ENCODE measurements around the gene TNRC6B. TPM values are rescaled to one million over a fixed set of nuclear protein-coding genes. Genes with fewer than 3 reads are reported as not detected.

The TNRC6B gene
- total RNA-seq, 6 experiments from 2014 or later, result 13.0 to 27.1 (median 22.7) TPM

- H3K36me3 ChIP-seq, result peaks cover 0 to 15% (median 0%) of the 10 kb centered on the region in 4 donors
- no peaks in the 10 kb centered on the region for H3K9me3 ChIP-seq
- no peaks in the 10 kb centered on the region for H3K27me3 ChIP-seq
- H3K4me1 ChIP-seq, result no peaks in the 10 kb centered on the region
- no peak overlapping the region for H3K4me3 ChIP-seq
- ATAC-seq (no peak), DNase-seq (no peak)
- H3K27ac ChIP-seq, result no peak overlapping the region
- TF ChIP-seq CTCF (IDR thresholded peaks at IDR 0.05) (no peak), POLR2A (IDR thresholded peaks at IDR 0.05) (no peak)
- WGBS (ENCODE audit: insufficient coverage, low coverage, low lambda C conversion rate, missing lambda C conversion rate), result 81% methylated on average over 9 of the region's 9 CpGs
- intact Hi-C loops (cut with DNase I), result no loop called here
Measured at GRCh38 chr22:40329466-40329865, 151.7 kb downstream of the TNRC6B start.

GRCh38 chr22:40330086-40330485, 152.4 kb downstream of the TNRC6B start:
- Histone ChIP-seq H3K36me3 (peaks cover 0 to 9% (median 0%) of the 10 kb centered on the region in 4 donors), H3K27me3 (no peaks in the 10 kb centered on the region), H3K9me3 (no peaks in the 10 kb centered on the region), H3K27ac (no peak overlapping the region), H3K4me3 (no peak overlapping the region), H3K4me1 (no peaks in the 10 kb centered on the region)
- 88% methylated on average over 4 of the region's 4 CpGs for WGBS (ENCODE audit: insufficient coverage, low coverage, low lambda C conversion rate, missing lambda C conversion rate)
- DNase-seq, result no peak
- no peak for ATAC-seq
- TF ChIP-seq POLR2A (IDR thresholded peaks at IDR 0.05), result no peak
- TF ChIP-seq CTCF (IDR thresholded peaks at IDR 0.05), result no peak
- intact Hi-C loops (cut with DNase I), result no loop called here

- TF ChIP-seq POLR2A (IDR thresholded peaks at IDR 0.05), result no peak
- TF ChIP-seq CTCF (IDR thresholded peaks at IDR 0.05), result no peak
- intact Hi-C loops (cut with DNase I), result no loop called here
- peaks cover 0 to 5% (median 0%) of the 10 kb centered on the region in 4 donors for H3K36me3 ChIP-seq
Measured at GRCh38 chr22:40330615-40331014, 152.9 kb downstream of the TNRC6B start.

DNA sequence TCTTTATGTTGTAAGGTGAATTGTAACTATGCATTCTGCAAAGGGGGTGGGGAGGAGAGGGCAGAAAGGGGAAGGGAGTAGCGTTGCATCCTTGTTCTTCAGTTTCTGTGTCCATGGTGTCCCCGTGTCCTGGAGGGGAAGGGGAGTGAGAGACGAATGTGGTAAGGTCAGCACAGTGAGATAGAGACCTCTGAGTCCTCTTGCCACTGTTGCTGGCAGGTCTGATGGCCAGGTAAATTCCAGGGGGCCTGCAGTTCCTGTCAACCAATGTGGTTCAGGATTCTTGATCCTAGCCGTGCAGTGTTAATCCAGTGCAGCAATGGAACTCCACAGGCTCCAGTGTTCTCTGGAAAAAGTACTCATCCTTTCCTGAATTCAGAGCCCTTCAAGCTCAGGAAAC, 154.0 kb downstream of the TNRC6B start:
- H3K27ac ChIP-seq, result no peak overlapping the region
- peaks cover 0 to 5% (median 2%) of the 10 kb centered on the region in 4 donors for H3K36me3 ChIP-seq
- no peak for TF ChIP-seq POLR2A (IDR thresholded peaks at IDR 0.05)
- TF ChIP-seq CTCF (IDR thresholded peaks at IDR 0.05), result no peak
- no peaks in the 10 kb centered on the region for H3K27me3 ChIP-seq
- ATAC-seq (no peak), DNase-seq (no peak)
- intact Hi-C loops (cut with DNase I), result no loop called here
- no peaks in the 10 kb centered on the region for H3K4me1 ChIP-seq
- WGBS (ENCODE audit: insufficient coverage, low coverage, low lambda C conversion rate, missing lambda C conversion rate), result 68% methylated on average over 3 of the region's 4 CpGs
- no peak overlapping the region for H3K4me3 ChIP-seq
- H3K9me3 ChIP-seq, result no peaks in the 10 kb centered on the region

More at GRCh38 chr22:40330615-40331014, 152.9 kb downstream of the TNRC6B start:
- Histone ChIP-seq H3K4me3 (no peak overlapping the region), H3K4me1 (no peaks in the 10 kb centered on the region), H3K27ac (no peak overlapping the region), H3K9me3 (no peaks in the 10 kb centered on the region), H3K27me3 (no peaks in the 10 kb centered on the region)
- 77% methylated on average over 10 of the region's 10 CpGs for WGBS (ENCODE audit: insufficient coverage, low coverage, low lambda C conversion rate, missing lambda C conversion rate)
- no peak for DNase-seq
- ATAC-seq, result no peak

- DNase-seq (no peak), ATAC-seq (no peak)
- Histone ChIP-seq H3K27me3 (no peaks in the 10 kb centered on the region), H3K4me1 (no peaks in the 10 kb centered on the region), H3K27ac (no peak overlapping the region), H3K36me3 (peaks cover 0 to 5% (median 2%) of the 10 kb centered on the region in 4 donors), H3K9me3 (no peaks in the 10 kb centered on the region), H3K4me3 (no peak overlapping the region)
- WGBS (ENCODE audit: insufficient coverage, low coverage, low lambda C conversion rate, missing lambda C conversion rate), result 78% methylated on average over 9 of the region's 9 CpGs
- intact Hi-C loops (cut with DNase I), result no loop called here
- TF ChIP-seq CTCF (IDR thresholded peaks at IDR 0.05) (no peak), POLR2A (IDR thresholded peaks at IDR 0.05) (no peak)
Measured at GRCh38 chr22:40332319-40332781, 154.6 kb downstream of the TNRC6B start.

Data from right lobe of liver (tissue), 6 donors.